Thyroid gland (tissue), 4 donors: ENCODE results near the gene STAB1.

Experiments used
- CTCF ChIP-seq, 6 experiments: fragments of 200-600 bp in 3 of 6; fragments of 450-650 bp in 3 of 6; sonication (generic) in 3 of 6; IDR thresholded peaks; one replicate each; pipeline ENCODE4 v1.5.1; 2016 to 2019; ENCODE audit warnings: antibody characterized with exemption in 6 of 6, mild to moderate bottlenecking in 2 of 6, inconsistent platforms in 1 of 6, moderate library complexity in 1 of 6
- POLR2A ChIP-seq, 2 donors: fragments of 450-650 bp; IDR thresholded peaks; one replicate each; pipeline ENCODE4 v1.6.1; 2017; ENCODE audit warnings: antibody characterized with exemption in 2 of 2, mild to moderate bottlenecking in 2 of 2, moderate library complexity in 1 of 2

- TF ChIP-seq POLR2A (IDR thresholded peaks at IDR 0.05) (no peak), CTCF (IDR thresholded peaks at IDR 0.05) (no peak)
Measured at GRCh38 chr3:52514576-52514975, 19.4 kb downstream of the STAB1 start.
